DND-41 (cell line): ENCODE measurements around the gene BEND6.

Experiments
- ATAC-seq: fragments of 200-7000 bp; cut with Tn5 transposase; 3 replicates; pipeline ENCODE4 v1.9.1; 2021; ENCODE audit warnings: low read depth; ENCODE audit not compliant: insufficient read depth
- DNase-seq: peaks from one replicate; pipeline ENCODE4 v3.0.0-alpha.2; 2020
- H2AFZ ChIP-seq: 2 replicates; pipeline ENCODE4 v1.6.0; 2012; ENCODE audit warnings: low read depth, low read length
- H3K27ac ChIP-seq: 2 replicates; pipeline ENCODE4 v1.5.1; 2012; ENCODE audit warnings: low read length, inconsistent platforms
- H3K27me3 ChIP-seq: fragments of 200-600 bp; sonication (generic); 2 replicates; pipeline ENCODE4 v1.6.0; 2012; ENCODE audit warnings: low read length, mild to moderate bottlenecking, inconsistent platforms; ENCODE audit not compliant: insufficient read depth, poor library complexity
- H3K36me3 ChIP-seq: 2 replicates; pipeline ENCODE4 v1.5.1; 2012; ENCODE audit warnings: low read length, inconsistent platforms; ENCODE audit not compliant: insufficient read depth
- H3K4me1 ChIP-seq: 2 replicates; pipeline ENCODE4 v1.5.1; 2012; ENCODE audit warnings: mild to moderate bottlenecking, low read length; ENCODE audit not compliant: insufficient read depth
- H3K4me2 ChIP-seq: 2 replicates; pipeline ENCODE4 v1.6.0; 2012; ENCODE audit warnings: mild to moderate bottlenecking, moderate library complexity, low read length, inconsistent platforms; ENCODE audit not compliant: insufficient read depth
- H3K4me3 ChIP-seq, 2 experiments: fragments of 200-600 bp in 1 of 2; shearing (Covaris generic) in 1 of 2; 2 replicates each; pipeline ENCODE4 v1.5.1; 2012 to 2016; ENCODE audit warnings: inconsistent platforms in 2 of 2, low read length in 2 of 2, mild to moderate bottlenecking in 2 of 2, low read depth in 1 of 2, moderate library complexity in 1 of 2
- H3K79me2 ChIP-seq: 2 replicates; pipeline ENCODE4 v1.6.0; 2012; ENCODE audit warnings: low read length, inconsistent platforms; ENCODE audit not compliant: insufficient read depth
- H3K9ac ChIP-seq: 2 replicates; pipeline ENCODE4 v1.6.0; 2012; ENCODE audit warnings: low read depth, mild to moderate bottlenecking, inconsistent platforms, low read length, moderate library complexity
- H3K9me3 ChIP-seq: 2 replicates; pipeline ENCODE4 v1.5.1; 2012; ENCODE audit warnings: low read length, moderate library complexity, mild to moderate bottlenecking, inconsistent platforms; ENCODE audit not compliant: insufficient read depth, severe bottlenecking
- H4K20me1 ChIP-seq: 2 replicates; pipeline ENCODE4 v1.6.0; 2012; ENCODE audit warnings: low read length; ENCODE audit not compliant: insufficient read depth
- EZH2 ChIP-seq: IDR thresholded peaks from 3 replicates; pipeline ENCODE4 v1.6.1; 2012; ENCODE audit warnings: borderline replicate concordance, low read depth, mild to moderate bottlenecking, moderate library complexity, low read length, inconsistent platforms; ENCODE audit not compliant: severe bottlenecking
- TF ChIP-seq, protein P1 (sequence below): IDR thresholded peaks from 2 replicates; pipeline ENCODE4 v1.5.1; 2012; ENCODE audit warnings: borderline replicate concordance, low read length, moderate library complexity, mild to moderate bottlenecking; ENCODE audit not compliant: poor library complexity, severe bottlenecking; ENCODE audit errors: extremely low read depth

Gene BEND6

DNA sequence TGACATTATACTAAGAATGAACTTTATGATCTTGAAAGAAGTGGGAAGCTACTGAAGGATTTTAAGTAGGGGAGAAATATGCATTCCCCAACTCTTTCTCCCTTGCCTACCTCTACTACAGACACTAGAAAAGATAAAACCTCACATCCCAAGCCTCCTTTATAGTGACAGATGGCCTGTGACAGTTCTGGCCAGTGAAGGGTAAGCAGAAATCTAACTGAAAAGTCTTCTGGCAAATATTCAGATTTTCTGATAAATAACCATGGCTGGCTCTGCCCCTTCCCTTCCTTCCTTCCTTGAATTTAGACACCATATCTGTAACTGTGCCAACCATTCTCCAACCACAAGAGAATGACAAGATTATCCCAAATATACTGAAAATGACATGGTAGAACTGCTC, 10.2 kb upstream of the BEND6 start:
- Histone ChIP-seq H3K4me3 (no peak overlapping the region), H3K36me3 (no peaks in the 10 kb centered on the region), H3K4me2 (no peak overlapping the region), H3K79me2 (no peaks in the 10 kb centered on the region), H3K27me3 (peaks cover 2% of the 10 kb centered on the region), H2AFZ (no peak overlapping the region), H3K9me3 (peaks cover 6% of the 10 kb centered on the region), H3K9ac (no peak overlapping the region), H4K20me1 (no peaks in the 10 kb centered on the region), H3K4me1 (no peaks in the 10 kb centered on the region), H3K27ac (no peak overlapping the region)
- TF ChIP-seq, protein P1, sequence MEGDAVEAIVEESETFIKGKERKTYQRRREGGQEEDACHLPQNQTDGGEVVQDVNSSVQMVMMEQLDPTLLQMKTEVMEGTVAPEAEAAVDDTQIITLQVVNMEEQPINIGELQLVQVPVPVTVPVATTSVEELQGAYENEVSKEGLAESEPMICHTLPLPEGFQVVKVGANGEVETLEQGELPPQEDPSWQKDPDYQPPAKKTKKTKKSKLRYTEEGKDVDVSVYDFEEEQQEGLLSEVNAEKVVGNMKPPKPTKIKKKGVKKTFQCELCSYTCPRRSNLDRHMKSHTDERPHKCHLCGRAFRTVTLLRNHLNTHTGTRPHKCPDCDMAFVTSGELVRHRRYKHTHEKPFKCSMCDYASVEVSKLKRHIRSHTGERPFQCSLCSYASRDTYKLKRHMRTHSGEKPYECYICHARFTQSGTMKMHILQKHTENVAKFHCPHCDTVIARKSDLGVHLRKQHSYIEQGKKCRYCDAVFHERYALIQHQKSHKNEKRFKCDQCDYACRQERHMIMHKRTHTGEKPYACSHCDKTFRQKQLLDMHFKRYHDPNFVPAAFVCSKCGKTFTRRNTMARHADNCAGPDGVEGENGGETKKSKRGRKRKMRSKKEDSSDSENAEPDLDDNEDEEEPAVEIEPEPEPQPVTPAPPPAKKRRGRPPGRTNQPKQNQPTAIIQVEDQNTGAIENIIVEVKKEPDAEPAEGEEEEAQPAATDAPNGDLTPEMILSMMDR = no peak
- no peak for TF ChIP-seq EZH2
- ATAC-seq (no peak), DNase-seq (no peak)

DNA sequence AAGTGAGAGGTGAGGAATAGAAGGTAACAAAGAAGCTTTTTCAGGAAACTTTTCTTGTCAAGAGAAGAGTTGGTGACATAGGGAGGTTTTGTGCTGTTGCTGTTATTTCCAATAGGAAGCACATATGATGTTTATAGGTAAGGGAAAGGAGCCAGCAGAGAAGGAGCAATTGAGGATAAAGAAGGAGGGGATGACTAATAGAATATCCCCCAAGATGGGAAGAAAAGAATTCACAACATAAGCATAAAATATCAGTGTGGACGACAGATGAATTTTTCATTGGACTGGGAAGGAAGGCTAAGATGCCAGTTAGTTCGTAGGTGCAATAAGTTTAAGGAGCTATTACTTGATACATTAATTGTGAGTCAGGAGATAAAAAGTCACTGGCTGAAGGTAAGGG, 8.5 kb upstream of the BEND6 start:
- no peak for ATAC-seq

DNA sequence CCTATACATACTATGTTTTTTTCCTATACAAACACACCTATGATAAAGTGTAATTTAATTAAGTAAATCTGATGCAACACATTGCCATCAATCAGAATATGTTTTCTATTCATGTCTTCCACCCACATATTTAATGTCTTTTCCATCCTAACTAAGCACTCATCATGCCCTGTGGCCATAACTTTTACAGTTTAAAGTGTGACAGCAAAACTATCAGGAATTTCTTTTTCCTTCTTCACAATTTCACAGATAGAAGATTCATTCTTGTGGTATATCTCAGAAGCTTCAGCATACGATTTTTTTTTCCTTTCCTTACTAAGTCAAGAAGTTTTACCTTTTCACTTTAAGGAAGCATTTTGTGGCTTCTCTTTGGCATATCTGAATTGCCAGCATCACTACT, 7.0 kb upstream of the BEND6 start:
- Histone ChIP-seq H2AFZ (no peak overlapping the region), H3K4me1 (no peaks in the 10 kb centered on the region), H3K9me3 (no peaks in the 10 kb centered on the region), H3K9ac (no peak overlapping the region), H4K20me1 (no peaks in the 10 kb centered on the region), H3K27ac (no peak overlapping the region), H3K79me2 (no peaks in the 10 kb centered on the region), H3K27me3 (peaks cover 2% of the 10 kb centered on the region), H3K4me2 (no peak overlapping the region), H3K36me3 (no peaks in the 10 kb centered on the region), H3K4me3 (no peak overlapping the region)
- no peak for DNase-seq
- TF ChIP-seq, protein P1 = no peak
- TF ChIP-seq EZH2 = no peak
- ATAC-seq = no peak

More for the DNA sequence above, 8.5 kb upstream of the BEND6 start:
- DNase-seq = no peak
- Histone ChIP-seq H3K27ac (no peak overlapping the region), H3K9ac (no peak overlapping the region), H3K4me2 (no peak overlapping the region), H3K36me3 (no peaks in the 10 kb centered on the region), H2AFZ (no peak overlapping the region), H4K20me1 (no peaks in the 10 kb centered on the region), H3K4me3 (no peak overlapping the region), H3K79me2 (no peaks in the 10 kb centered on the region), H3K9me3 (peaks cover 2% of the 10 kb centered on the region), H3K27me3 (peaks cover 2% of the 10 kb centered on the region), H3K4me1 (no peaks in the 10 kb centered on the region)
- TF ChIP-seq, protein P1 = no peak
- no peak for TF ChIP-seq EZH2

DNA sequence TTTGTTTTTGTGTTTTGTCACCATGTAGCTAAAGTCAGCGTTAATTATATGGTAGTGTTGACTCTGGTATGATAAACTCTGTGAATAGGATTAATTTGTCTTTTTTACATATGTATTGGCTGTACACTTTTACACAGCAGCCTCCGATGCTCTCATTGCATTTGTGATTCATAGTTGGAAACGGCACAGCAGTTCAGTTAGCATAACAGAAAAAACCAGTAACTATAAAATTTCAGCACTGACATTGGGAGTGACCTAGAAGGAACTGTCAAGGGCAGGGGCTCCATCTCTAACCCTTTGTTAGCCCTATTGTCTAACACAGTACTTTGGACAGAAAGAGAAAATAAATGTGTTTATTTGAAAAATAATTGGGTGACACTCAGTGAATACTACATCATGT, 5.6 kb upstream of the BEND6 start:
- DNase-seq = no peak
- no peaks in the 10 kb centered on the region for H3K4me1 ChIP-seq
- no peaks in the 10 kb centered on the region for H4K20me1 ChIP-seq
- no peak overlapping the region for H3K4me2 ChIP-seq
- ATAC-seq = no peak
- no peak overlapping the region for H3K4me3 ChIP-seq
- no peak overlapping the region for H2AFZ ChIP-seq
- no peak overlapping the region for H3K27ac ChIP-seq
- H3K9ac ChIP-seq = no peak overlapping the region
- H3K36me3 ChIP-seq = no peaks in the 10 kb centered on the region
- TF ChIP-seq, protein P1 = no peak
- TF ChIP-seq EZH2 = no peak
- H3K79me2 ChIP-seq = no peaks in the 10 kb centered on the region
- H3K27me3 ChIP-seq = peaks cover 2% of the 10 kb centered on the region
- H3K9me3 ChIP-seq = no peaks in the 10 kb centered on the region
